ENCODE results near the gene CDO1. TPM values are rescaled to one million over a fixed set of nuclear protein-coding genes. Genes with fewer than 3 reads are reported as not detected.

Gene CDO1
- total RNA-seq, 4 donors from 2014 or later: 4.0 to 40.4 (median 24.0) TPM

- Histone ChIP-seq H3K9me3 (no peaks in the 10 kb centered on the region), H3K4me3 (replicated peaks in 1 of 3) (no peak overlapping the region), H3K36me3 (no peaks in the 10 kb centered on the region), H3K27me3 (no peaks in the 10 kb centered on the region), H3K4me1 (no peaks in the 10 kb centered on the region), H3K27ac (no peak overlapping the region)
- intact Hi-C loops (cut with DNase I): no loop called here
- no peak for DNase-seq
- 49 to 67% methylated on average over 11 of the region's 11 CpGs for WGBS, 2 donors
- TF ChIP-seq POLR2A (IDR thresholded peaks at IDR 0.05) (no peak), CTCF (IDR thresholded peaks at IDR 0.05) (peak in 1 of 6 experiments; percentile 18)
Measured at GRCh38 chr5:115770466-115770865, 46.0 kb downstream of the CDO1 start.

- Histone ChIP-seq H3K27ac (no peak overlapping the region), H3K36me3 (no peaks in the 10 kb centered on the region), H3K9me3 (no peaks in the 10 kb centered on the region), H3K4me1 (no peaks in the 10 kb centered on the region), H3K4me3 (replicated peaks in 1 of 3) (no peak overlapping the region), H3K27me3 (no peaks in the 10 kb centered on the region)
- WGBS, 2 donors: 66 to 83% methylated on average over 3 of the region's 3 CpGs
- TF ChIP-seq CTCF (IDR thresholded peaks at IDR 0.05) (no peak), POLR2A (IDR thresholded peaks at IDR 0.05) (no peak)
- DNase-seq: no peak
- intact Hi-C loops (cut with DNase I): no loop called here
Measured at GRCh38 chr5:115767424-115767823, 49.0 kb downstream of the CDO1 start.

GRCh38 chr5:115766608-115767007, 49.9 kb downstream of the CDO1 start:
- TF ChIP-seq POLR2A (IDR thresholded peaks at IDR 0.05): no peak
- H3K9me3 ChIP-seq: no peaks in the 10 kb centered on the region
- intact Hi-C loops (cut with DNase I): no loop called here
- no peaks in the 10 kb centered on the region for H3K36me3 ChIP-seq
- no peaks in the 10 kb centered on the region for H3K27me3 ChIP-seq
- WGBS, 2 donors: 54 to 72% methylated on average over 1 of the region's 1 CpG
- no peak for DNase-seq
- H3K4me1 ChIP-seq: no peaks in the 10 kb centered on the region
- no peak overlapping the region for H3K4me3 ChIP-seq (replicated peaks in 1 of 3)
- H3K27ac ChIP-seq: no peak overlapping the region

GRCh38 chr5:115758356-115758755, 58.1 kb downstream of the CDO1 start:
- no peaks in the 10 kb centered on the region for H3K36me3 ChIP-seq
- no peak overlapping the region for H3K4me3 ChIP-seq (replicated peaks in 1 of 3)
- no peak overlapping the region for H3K27ac ChIP-seq
- no peaks in the 10 kb centered on the region for H3K4me1 ChIP-seq
- TF ChIP-seq CTCF (IDR thresholded peaks at IDR 0.05): no peak
- no peak for TF ChIP-seq POLR2A (IDR thresholded peaks at IDR 0.05)
- DNase-seq: no peak
- no peaks in the 10 kb centered on the region for H3K9me3 ChIP-seq
- no peaks in the 10 kb centered on the region for H3K27me3 ChIP-seq
- 72 to 75% methylated on average over 5 of the region's 5 CpGs for WGBS, 2 donors
- intact Hi-C loops (cut with DNase I): no loop called here

GRCh38 chr5:115755675-115756074, 60.8 kb downstream of the CDO1 start:
- Histone ChIP-seq H3K27ac (no peak overlapping the region), H3K27me3 (no peaks in the 10 kb centered on the region), H3K4me3 (replicated peaks in 1 of 3) (no peak overlapping the region), H3K36me3 (no peaks in the 10 kb centered on the region), H3K9me3 (no peaks in the 10 kb centered on the region), H3K4me1 (no peaks in the 10 kb centered on the region)
- 77 to 84% methylated on average over 1 of the region's 1 CpG for WGBS, 2 donors
- TF ChIP-seq POLR2A (IDR thresholded peaks at IDR 0.05): no peak
- no peak for TF ChIP-seq CTCF (IDR thresholded peaks at IDR 0.05)
- intact Hi-C loops (cut with DNase I): no loop called here
- no peak for DNase-seq

Small RNA genes lying within 50 kb of the gene (small RNA-seq; reads per million reads assigned to genes)
- gene RNU2-49P: not detected

Other genes with a start within 250 kb of the CDO1 start
- 1 to 10 TPM; 1.1 to 2.0 (median 1.5) TPM for gene TICAM2, start 214.2 kb downstream of the CDO1 start, total RNA-seq
- 100 to 1,000 TPM; 137 to 198 (median 168) TPM for gene TMED7, start 190.6 kb downstream of the CDO1 start, total RNA-seq
- 10 to 100 TPM; 42.0 to 98.7 (median 68.1) TPM for gene ATG12, start 24.9 kb upstream of the CDO1 start, total RNA-seq
- gene AP3S1, start 25.3 kb upstream of the CDO1 start, total RNA-seq: 100 to 1,000 TPM in 3 of 4 donors, 10 to 100 TPM in 1; 59.2 to 207 (median 149) TPM
- gene LVRN, start 145.8 kb upstream of the CDO1 start, total RNA-seq: 1 to 10 TPM in 3 of 4 donors, under 1 TPM in 1; 0.67 to 4.7 (median 2.2) TPM
- gene ARL14EPL, start 215.8 kb upstream of the CDO1 start, total RNA-seq: not detected